Bronchial epithelial cell (primary cell): ENCODE measurements around the gene KCNK7. TPM values are rescaled to one million over a fixed set of nuclear protein-coding genes. Genes with fewer than 3 reads are reported as not detected.

Experiments
- DNase-seq: peaks from one replicate; pipeline ENCODE4 v3.0.0-alpha.2; 2010; ENCODE audit warnings: low read depth
- FAIRE-seq: peaks from 2 replicates; lab custom pipeline; 2011; peaks lifted over from hg19 to GRCh38; lab: Jason Lieb, UNC
- H3K27me3 ChIP-seq: 2 replicates; pipeline ENCODE4 v1.5.1; 2011; ENCODE audit warnings: low read length; ENCODE audit not compliant: control insufficient read depth, insufficient read depth
- H3K36me3 ChIP-seq: 2 replicates; pipeline ENCODE4 v1.5.1; 2011; ENCODE audit warnings: low read length; ENCODE audit not compliant: control insufficient read depth, insufficient read depth
- H3K4me3 ChIP-seq: 2 replicates; pipeline ENCODE4 v1.5.1; 2011; ENCODE audit warnings: mild to moderate bottlenecking, low read depth, low read length, control low read depth
- total RNA-seq: library from RNA; depleted of rRNA; stranded (reverse); fragments of >200 nt; gene quantifications from 2 replicates; pipeline ENCODE4 v1.2.1, GENCODE V29; 2014
- TF ChIP-seq, protein P1 (sequence below): IDR thresholded peaks from 2 replicates; pipeline ENCODE4 v1.5.1; 2011; ENCODE audit warnings: mild to moderate bottlenecking, moderate library complexity, low read length, control low read depth, inconsistent platforms; ENCODE audit not compliant: insufficient read depth, severe bottlenecking

The KCNK7 gene
- total RNA-seq, 1 donor from 2014 or later: 0.79 TPM

- H3K4me3 ChIP-seq: peak overlapping the region; percentile 34
- TF ChIP-seq, protein P1, sequence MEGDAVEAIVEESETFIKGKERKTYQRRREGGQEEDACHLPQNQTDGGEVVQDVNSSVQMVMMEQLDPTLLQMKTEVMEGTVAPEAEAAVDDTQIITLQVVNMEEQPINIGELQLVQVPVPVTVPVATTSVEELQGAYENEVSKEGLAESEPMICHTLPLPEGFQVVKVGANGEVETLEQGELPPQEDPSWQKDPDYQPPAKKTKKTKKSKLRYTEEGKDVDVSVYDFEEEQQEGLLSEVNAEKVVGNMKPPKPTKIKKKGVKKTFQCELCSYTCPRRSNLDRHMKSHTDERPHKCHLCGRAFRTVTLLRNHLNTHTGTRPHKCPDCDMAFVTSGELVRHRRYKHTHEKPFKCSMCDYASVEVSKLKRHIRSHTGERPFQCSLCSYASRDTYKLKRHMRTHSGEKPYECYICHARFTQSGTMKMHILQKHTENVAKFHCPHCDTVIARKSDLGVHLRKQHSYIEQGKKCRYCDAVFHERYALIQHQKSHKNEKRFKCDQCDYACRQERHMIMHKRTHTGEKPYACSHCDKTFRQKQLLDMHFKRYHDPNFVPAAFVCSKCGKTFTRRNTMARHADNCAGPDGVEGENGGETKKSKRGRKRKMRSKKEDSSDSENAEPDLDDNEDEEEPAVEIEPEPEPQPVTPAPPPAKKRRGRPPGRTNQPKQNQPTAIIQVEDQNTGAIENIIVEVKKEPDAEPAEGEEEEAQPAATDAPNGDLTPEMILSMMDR: no peak
- no peak for FAIRE-seq
- DNase-seq: no peak
- no peaks in the 10 kb centered on the region for H3K36me3 ChIP-seq
- no peaks in the 10 kb centered on the region for H3K27me3 ChIP-seq
Measured at GRCh38 chr11:65557280-65558001, 38.2 kb downstream of the KCNK7 start.

GRCh38 chr11:65556470-65557279 is 38.9 kb downstream of the KCNK7 start:
- H3K27me3 ChIP-seq: no peaks in the 10 kb centered on the region
- no peak for FAIRE-seq
- no peak overlapping the region for H3K4me3 ChIP-seq
- TF ChIP-seq, protein P1: no peak
- DNase-seq: no peak
- no peaks in the 10 kb centered on the region for H3K36me3 ChIP-seq

DNA sequence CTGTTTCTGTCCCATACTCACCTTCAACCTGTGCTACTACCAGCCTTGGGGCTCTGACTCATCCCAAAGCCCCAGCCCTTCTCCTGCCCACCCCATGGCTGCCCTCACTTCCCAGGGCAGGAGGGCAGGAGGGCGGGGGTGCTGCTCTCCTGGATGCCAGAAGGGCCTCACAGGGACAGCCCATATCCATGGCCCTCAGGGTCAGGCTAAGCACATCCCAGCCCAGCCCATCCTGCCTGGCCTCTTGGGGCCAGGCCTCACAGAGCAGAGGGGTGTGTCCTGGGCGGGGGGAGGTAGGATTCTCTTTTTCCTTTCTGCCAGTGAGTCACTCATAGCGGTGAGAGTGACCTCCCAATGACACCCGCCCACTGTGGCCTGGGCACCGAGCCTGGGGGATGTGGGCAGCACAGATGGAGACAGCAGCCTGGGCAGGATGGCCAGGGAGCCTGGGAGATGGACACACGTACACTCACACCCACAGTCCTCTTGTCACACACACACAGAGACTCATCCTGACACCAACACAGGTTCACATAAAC is 39.8 kb downstream of the KCNK7 start:
- TF ChIP-seq, protein P1: no peak
- no peak overlapping the region for H3K4me3 ChIP-seq
- H3K36me3 ChIP-seq: no peaks in the 10 kb centered on the region
- FAIRE-seq (no peak), DNase-seq (peak; percentile 63)
- no peaks in the 10 kb centered on the region for H3K27me3 ChIP-seq

DNA sequence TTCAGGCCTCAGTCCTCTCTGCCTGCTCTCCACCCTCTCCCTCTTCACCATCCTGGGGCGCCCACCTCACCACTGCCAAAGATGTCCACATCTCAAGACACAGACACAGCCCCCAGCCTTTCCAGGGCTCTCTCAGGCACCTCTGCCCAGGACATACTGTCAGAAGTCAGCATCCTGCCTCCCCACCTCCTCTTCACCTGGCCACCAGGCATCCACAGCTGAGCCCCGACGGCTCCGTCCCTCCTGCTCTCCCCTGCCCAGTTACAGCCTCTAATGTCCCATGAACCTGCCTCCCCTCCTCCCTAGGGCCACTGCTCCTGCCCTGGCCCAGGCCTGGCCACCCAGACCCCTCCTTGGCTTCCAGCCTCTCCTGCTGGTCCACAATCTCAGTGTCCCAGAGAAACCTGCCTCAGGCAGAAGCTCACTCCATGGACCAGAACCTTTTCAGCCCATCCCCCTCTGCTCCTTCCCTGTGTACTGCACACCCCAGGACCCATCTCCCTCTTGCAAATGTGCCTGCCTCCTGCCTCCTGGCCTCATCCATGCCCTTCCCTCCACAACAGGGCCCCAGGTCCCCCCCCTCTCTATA is 40.7 kb downstream of the KCNK7 start:
- Histone ChIP-seq H3K36me3 (no peaks in the 10 kb centered on the region), H3K4me3 (no peak overlapping the region), H3K27me3 (no peaks in the 10 kb centered on the region)
- FAIRE-seq (no peak), DNase-seq (no peak)
- TF ChIP-seq, protein P1: no peak

- DNase-seq (no peak), FAIRE-seq (no peak)
- H3K27me3 ChIP-seq: no peaks in the 10 kb centered on the region
- TF ChIP-seq, protein P1: no peak
- no peak overlapping the region for H3K4me3 ChIP-seq
- H3K36me3 ChIP-seq: no peaks in the 10 kb centered on the region
Measured at GRCh38 chr11:65554057-65554818, 41.4 kb downstream of the KCNK7 start.
